ENCODE results near the gene TJP1. TPM values are rescaled to one million over a fixed set of nuclear protein-coding genes. Genes with fewer than 3 reads are reported as not detected.

TJP1 gene
- total and polyA plus RNA-seq, 2 donors (not counting 1 experiment from before 2014, with no cell fraction given): 0.10 TPM; not detected in 1

DNA sequence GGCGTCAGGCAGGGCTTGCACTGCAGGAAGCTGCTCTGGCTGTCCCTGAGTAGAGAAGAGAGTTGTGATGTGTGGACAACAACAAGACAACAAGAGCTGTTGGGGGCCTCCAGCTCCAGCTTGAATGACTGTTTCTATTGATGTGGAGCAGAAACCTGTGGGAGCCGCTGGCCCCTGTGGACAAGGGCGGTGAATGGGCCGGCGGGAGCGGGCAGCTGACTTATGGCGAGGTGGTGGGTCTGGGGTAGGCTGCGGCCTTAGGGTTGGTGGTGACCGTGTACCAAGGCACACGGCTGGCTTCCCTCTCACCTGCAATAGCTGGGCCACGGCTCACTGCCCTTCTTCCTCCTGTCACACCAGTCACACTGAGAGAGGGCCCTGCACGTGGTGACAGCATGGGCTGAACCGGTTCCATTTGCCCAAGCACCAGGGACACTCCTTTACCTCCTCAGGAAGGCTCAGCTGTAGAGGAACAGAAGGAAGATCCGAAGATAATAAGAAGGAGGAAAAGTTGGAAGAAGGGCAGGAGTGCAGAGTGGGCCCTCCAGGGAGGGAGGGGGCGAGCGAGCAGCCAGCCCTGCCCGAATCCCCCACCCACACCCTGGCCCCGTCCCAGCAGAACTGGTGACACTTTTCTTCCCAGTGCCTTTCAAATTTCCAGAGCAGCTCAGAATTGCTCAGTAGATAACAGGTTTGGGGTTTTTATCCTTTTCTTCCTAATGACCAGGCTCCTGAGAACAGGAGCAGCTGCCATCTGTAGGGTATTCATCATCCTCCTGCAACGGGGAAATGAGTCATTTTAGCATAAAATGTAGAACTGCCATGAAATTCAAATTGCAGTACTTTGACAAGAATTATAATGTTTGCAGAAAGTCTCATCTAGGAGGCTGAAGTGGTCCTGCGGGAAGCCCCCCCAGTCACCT is 136.9 kb downstream of the TJP1 start:
- no peaks in the 10 kb centered on the region for H3K4me1 ChIP-seq (ENCODE audit: control insufficient read depth in 2 of 2, insufficient read depth in 2 of 2, low read length in 2 of 2)
- H2AFZ ChIP-seq (ENCODE audit: insufficient read depth, low read depth, low read length, poor library complexity, severe bottlenecking): no peak overlapping the region
- no peak overlapping the region for H3K4me2 ChIP-seq (replicated peaks; ENCODE audit: low read depth, low read length, poor library complexity, severe bottlenecking)
- POLR2A ChIA-PET: no interaction called here
- WGBS (ENCODE audit: insufficient coverage): 91% methylated on average over 12 of the region's 20 CpGs
- ATAC-seq (ENCODE audit: low read depth) (no peak), DNase-seq (no peak)
- H3K27me3 ChIP-seq (replicated peaks in 1 of 4; ENCODE audit: control extremely low read depth in 1 of 4, control insufficient read depth in 3 of 4, insufficient read depth in 4 of 4, low read length in 3 of 4): no peaks in the 10 kb centered on the region
- Mint-ChIP-seq H3K4me3 (no peak overlapping the region), H3K9me3 (ENCODE audit: insufficient read depth) (peaks cover 2% of the 10 kb centered on the region), H3K4me1 (no peaks in the 10 kb centered on the region), H3K27me3 (peaks cover 4% of the 10 kb centered on the region), H3K27ac (no peak overlapping the region)
- CTCF ChIA-PET: no interaction called here
- intact Hi-C loops (cut with micrococcal nuclease): no loop called here
- no peak overlapping the region for H3K9ac ChIP-seq (ENCODE audit: low read length)
- H3K79me2 ChIP-seq (ENCODE audit: control insufficient read depth, insufficient read depth, low read length): no peaks in the 10 kb centered on the region
- no peak overlapping the region for H3K4me3 ChIP-seq (ENCODE audit: control extremely low read depth in 1 of 5, extremely low read depth in 1 of 5, insufficient read depth in 1 of 5, low read depth in 2 of 5, low read length in 4 of 5)
- no peak for TF ChIP-seq EZH2 (IDR thresholded peaks at IDR 0.05; ENCODE audit: borderline replicate concordance, insufficient read depth, low read depth, low read length, poor library complexity, severe bottlenecking)
- TF ChIP-seq, protein P1, sequence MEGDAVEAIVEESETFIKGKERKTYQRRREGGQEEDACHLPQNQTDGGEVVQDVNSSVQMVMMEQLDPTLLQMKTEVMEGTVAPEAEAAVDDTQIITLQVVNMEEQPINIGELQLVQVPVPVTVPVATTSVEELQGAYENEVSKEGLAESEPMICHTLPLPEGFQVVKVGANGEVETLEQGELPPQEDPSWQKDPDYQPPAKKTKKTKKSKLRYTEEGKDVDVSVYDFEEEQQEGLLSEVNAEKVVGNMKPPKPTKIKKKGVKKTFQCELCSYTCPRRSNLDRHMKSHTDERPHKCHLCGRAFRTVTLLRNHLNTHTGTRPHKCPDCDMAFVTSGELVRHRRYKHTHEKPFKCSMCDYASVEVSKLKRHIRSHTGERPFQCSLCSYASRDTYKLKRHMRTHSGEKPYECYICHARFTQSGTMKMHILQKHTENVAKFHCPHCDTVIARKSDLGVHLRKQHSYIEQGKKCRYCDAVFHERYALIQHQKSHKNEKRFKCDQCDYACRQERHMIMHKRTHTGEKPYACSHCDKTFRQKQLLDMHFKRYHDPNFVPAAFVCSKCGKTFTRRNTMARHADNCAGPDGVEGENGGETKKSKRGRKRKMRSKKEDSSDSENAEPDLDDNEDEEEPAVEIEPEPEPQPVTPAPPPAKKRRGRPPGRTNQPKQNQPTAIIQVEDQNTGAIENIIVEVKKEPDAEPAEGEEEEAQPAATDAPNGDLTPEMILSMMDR (IDR thresholded peaks at IDR 0.05): no peak
- no peaks in the 10 kb centered on the region for H4K20me1 ChIP-seq (ENCODE audit: control insufficient read depth, insufficient read depth, low read length, poor library complexity, severe bottlenecking)
- no peak overlapping the region for H3K27ac ChIP-seq (ENCODE audit: low read length in 2 of 2)
- H3K36me3 ChIP-seq (replicated peaks in 1 of 2; ENCODE audit: control extremely low read depth in 1 of 2, control insufficient read depth in 1 of 2, extremely low read depth in 1 of 2, insufficient read depth in 2 of 2, low read length in 1 of 2): no peaks in the 10 kb centered on the region
- H3K9me3 ChIP-seq (ENCODE audit: control extremely low read depth in 1 of 3, control insufficient read depth in 2 of 3, insufficient read depth in 1 of 3, low read length in 2 of 3): peaks cover 0 to 31% (median 0%) of the 10 kb centered on the region in 3 donors

GRCh38 chr15:29682781-29683180 is 139.5 kb downstream of the TJP1 start:
- no peak overlapping the region for H3K4me3 ChIP-seq (ENCODE audit: control extremely low read depth in 1 of 5, extremely low read depth in 1 of 5, insufficient read depth in 1 of 5, low read depth in 2 of 5, low read length in 4 of 5)
- H3K27me3 ChIP-seq (replicated peaks in 1 of 4; ENCODE audit: control extremely low read depth in 1 of 4, control insufficient read depth in 3 of 4, insufficient read depth in 4 of 4, low read length in 3 of 4): no peaks in the 10 kb centered on the region
- H4K20me1 ChIP-seq (ENCODE audit: control insufficient read depth, insufficient read depth, low read length, poor library complexity, severe bottlenecking): no peaks in the 10 kb centered on the region
- ATAC-seq (ENCODE audit: low read depth) (no peak), DNase-seq (no peak)
- Mint-ChIP-seq H3K9me3 (ENCODE audit: insufficient read depth) (peaks cover 2% of the 10 kb centered on the region), H3K27me3 (peaks cover 10% of the 10 kb centered on the region), H3K27ac (no peak overlapping the region), H3K4me1 (no peaks in the 10 kb centered on the region), H3K4me3 (no peak overlapping the region)
- no peak overlapping the region for H2AFZ ChIP-seq (ENCODE audit: insufficient read depth, low read depth, low read length, poor library complexity, severe bottlenecking)
- H3K4me2 ChIP-seq (replicated peaks; ENCODE audit: low read depth, low read length, poor library complexity, severe bottlenecking): no peak overlapping the region
- no peaks in the 10 kb centered on the region for H3K79me2 ChIP-seq (ENCODE audit: control insufficient read depth, insufficient read depth, low read length)
- no peak for TF ChIP-seq EZH2 (IDR thresholded peaks at IDR 0.05; ENCODE audit: borderline replicate concordance, insufficient read depth, low read depth, low read length, poor library complexity, severe bottlenecking)
- TF ChIP-seq, protein P1 (IDR thresholded peaks at IDR 0.05): no peak
- H3K9me3 ChIP-seq (ENCODE audit: control extremely low read depth in 1 of 3, control insufficient read depth in 2 of 3, insufficient read depth in 1 of 3, low read length in 2 of 3): peaks cover 0 to 18% (median 0%) of the 10 kb centered on the region in 3 donors
- no peaks in the 10 kb centered on the region for H3K36me3 ChIP-seq (replicated peaks in 1 of 2; ENCODE audit: control extremely low read depth in 1 of 2, control insufficient read depth in 1 of 2, extremely low read depth in 1 of 2, insufficient read depth in 2 of 2, low read length in 1 of 2)
- ChIA-PET CTCF (no interaction called here), POLR2A (no interaction called here)
- no peaks in the 10 kb centered on the region for H3K4me1 ChIP-seq (ENCODE audit: control insufficient read depth in 2 of 2, insufficient read depth in 2 of 2, low read length in 2 of 2)
- H3K9ac ChIP-seq (ENCODE audit: low read length): no peak overlapping the region
- intact Hi-C loops (cut with micrococcal nuclease): no loop called here
- H3K27ac ChIP-seq (ENCODE audit: low read length in 2 of 2): no peak overlapping the region
- 100% methylated on average over 1 of the region's 3 CpGs for WGBS (ENCODE audit: insufficient coverage)

Data from B cell (primary cell).